ENCODE results near the gene SBSN.
A peak's percentile ranks its signal among the peaks of the same experiment; 100 is the strongest.

SBSN gene

GRCh38 chr19:35519291-35519690, 8.8 kb downstream of the SBSN start:
- no peak overlapping the region for H3K4me2 ChIP-seq (ENCODE audit: low read length)
- TF ChIP-seq CTCF (IDR thresholded peaks at IDR 0.05), result no peak
- H2AFZ ChIP-seq, result no peak overlapping the region
- no peaks in the 10 kb centered on the region for H3K27me3 ChIP-seq (ENCODE audit: control insufficient read depth, insufficient read depth, low read length)
- H3K27ac ChIP-seq, result no peak overlapping the region
- H3K4me1 ChIP-seq, result no peaks in the 10 kb centered on the region
- no peak overlapping the region for H3K4me3 ChIP-seq (ENCODE audit: low read depth, low read length)
- no peaks in the 10 kb centered on the region for H3K36me3 ChIP-seq (ENCODE audit: control insufficient read depth, insufficient read depth, low read length)
- no peaks in the 10 kb centered on the region for H3K79me2 ChIP-seq
- H3K9me3 ChIP-seq (ENCODE audit: control insufficient read depth, low read length), result no peaks in the 10 kb centered on the region
- no peak overlapping the region for H3K9ac ChIP-seq

- H3K9me3 ChIP-seq (ENCODE audit: control insufficient read depth, low read length), result no peaks in the 10 kb centered on the region
- H3K9ac ChIP-seq, result no peak overlapping the region
- no peaks in the 10 kb centered on the region for H3K27me3 ChIP-seq (ENCODE audit: control insufficient read depth, insufficient read depth, low read length)
- H3K4me2 ChIP-seq (ENCODE audit: low read length), result no peak overlapping the region
- TF ChIP-seq CTCF (IDR thresholded peaks at IDR 0.05), result no peak
- no peaks in the 10 kb centered on the region for H3K79me2 ChIP-seq
- H3K27ac ChIP-seq, result no peak overlapping the region
- no peak overlapping the region for H3K4me3 ChIP-seq (ENCODE audit: low read depth, low read length)
- H3K36me3 ChIP-seq (ENCODE audit: control insufficient read depth, insufficient read depth, low read length), result no peaks in the 10 kb centered on the region
- H2AFZ ChIP-seq, result no peak overlapping the region
- H3K4me1 ChIP-seq, result no peaks in the 10 kb centered on the region
Measured at GRCh38 chr19:35518313-35518712, 9.8 kb downstream of the SBSN start.

GRCh38 chr19:35517342-35517741, 10.8 kb downstream of the SBSN start:
- H3K9ac ChIP-seq, result no peak overlapping the region
- H2AFZ ChIP-seq, result no peak overlapping the region
- H3K36me3 ChIP-seq (ENCODE audit: control insufficient read depth, insufficient read depth, low read length), result no peaks in the 10 kb centered on the region
- H3K27me3 ChIP-seq (ENCODE audit: control insufficient read depth, insufficient read depth, low read length), result no peaks in the 10 kb centered on the region
- H3K4me1 ChIP-seq, result no peaks in the 10 kb centered on the region
- no peaks in the 10 kb centered on the region for H3K79me2 ChIP-seq
- H3K9me3 ChIP-seq (ENCODE audit: control insufficient read depth, low read length), result no peaks in the 10 kb centered on the region
- H3K4me3 ChIP-seq (ENCODE audit: low read depth, low read length), result no peak overlapping the region
- no peak overlapping the region for H3K27ac ChIP-seq
- no peak overlapping the region for H3K4me2 ChIP-seq (ENCODE audit: low read length)
- TF ChIP-seq CTCF (IDR thresholded peaks at IDR 0.05), result no peak

GRCh38 chr19:35516310-35516709, 11.8 kb downstream of the SBSN start:
- no peaks in the 10 kb centered on the region for H3K4me1 ChIP-seq
- no peak overlapping the region for H3K9ac ChIP-seq
- no peak overlapping the region for H3K4me2 ChIP-seq (ENCODE audit: low read length)
- no peak overlapping the region for H3K27ac ChIP-seq
- no peak overlapping the region for H3K4me3 ChIP-seq (ENCODE audit: low read depth, low read length)
- no peaks in the 10 kb centered on the region for H3K79me2 ChIP-seq
- H2AFZ ChIP-seq, result no peak overlapping the region
- TF ChIP-seq CTCF (IDR thresholded peaks at IDR 0.05), result no peak
- no peaks in the 10 kb centered on the region for H3K27me3 ChIP-seq (ENCODE audit: control insufficient read depth, insufficient read depth, low read length)
- no peaks in the 10 kb centered on the region for H3K9me3 ChIP-seq (ENCODE audit: control insufficient read depth, low read length)
- H3K36me3 ChIP-seq (ENCODE audit: control insufficient read depth, insufficient read depth, low read length), result no peaks in the 10 kb centered on the region

GRCh38 chr19:35514282-35514809, 13.8 kb downstream of the SBSN start:
- H3K4me2 ChIP-seq (ENCODE audit: low read length), result no peak overlapping the region
- no peak overlapping the region for H3K27ac ChIP-seq
- no peak for TF ChIP-seq CTCF (IDR thresholded peaks at IDR 0.05)
- no peaks in the 10 kb centered on the region for H3K9me3 ChIP-seq (ENCODE audit: control insufficient read depth, low read length)
- H3K36me3 ChIP-seq (ENCODE audit: control insufficient read depth, insufficient read depth, low read length), result no peaks in the 10 kb centered on the region
- no peaks in the 10 kb centered on the region for H3K79me2 ChIP-seq
- no peak overlapping the region for H3K4me3 ChIP-seq (ENCODE audit: low read depth, low read length)
- H3K27me3 ChIP-seq (ENCODE audit: control insufficient read depth, insufficient read depth, low read length), result no peaks in the 10 kb centered on the region
- no peak overlapping the region for H3K9ac ChIP-seq
- peak overlapping the region; percentile 79 for H2AFZ ChIP-seq
- H3K4me1 ChIP-seq, result peaks cover 5% of the 10 kb centered on the region

Measured in parathyroid adenoma (tissue), 2 donors.